Activated CD4-positive, alpha-beta T cell treated with anti-CD3 and anti-CD28 coated beads, Interleukin-2, Interleukin-6, amounts not matched to agents 100 ng/mL and 50 ng/mL, durations not matched to agents 16 hours and 8 hours (primary cell): ENCODE results near the gene NUMB.

Experiments used
- DNase-seq: peaks from one replicate; pipeline ENCODE4 v3.0.0-alpha.2; 2020

Gene NUMB

DNA sequence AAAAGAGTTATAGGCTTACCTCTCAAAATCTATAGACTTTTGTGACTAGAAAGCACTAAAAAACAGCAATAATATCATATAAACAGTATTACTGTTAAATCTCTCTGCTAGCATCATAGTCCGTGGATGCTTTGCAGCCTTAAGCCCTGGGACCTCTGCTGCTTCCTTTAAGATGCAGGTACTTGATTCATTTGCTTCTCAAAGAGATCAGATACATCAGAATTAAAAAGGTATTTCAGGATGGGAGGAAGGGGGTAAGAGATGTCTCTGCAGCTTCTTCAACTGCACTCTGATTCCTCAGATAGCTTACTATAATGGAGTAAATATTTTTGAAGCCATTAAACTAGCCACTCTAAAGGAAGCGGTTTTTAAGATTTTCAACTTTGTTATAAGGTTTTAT, 171.7 kb downstream of the NUMB start:
- DNase-seq = no peak

DNA sequence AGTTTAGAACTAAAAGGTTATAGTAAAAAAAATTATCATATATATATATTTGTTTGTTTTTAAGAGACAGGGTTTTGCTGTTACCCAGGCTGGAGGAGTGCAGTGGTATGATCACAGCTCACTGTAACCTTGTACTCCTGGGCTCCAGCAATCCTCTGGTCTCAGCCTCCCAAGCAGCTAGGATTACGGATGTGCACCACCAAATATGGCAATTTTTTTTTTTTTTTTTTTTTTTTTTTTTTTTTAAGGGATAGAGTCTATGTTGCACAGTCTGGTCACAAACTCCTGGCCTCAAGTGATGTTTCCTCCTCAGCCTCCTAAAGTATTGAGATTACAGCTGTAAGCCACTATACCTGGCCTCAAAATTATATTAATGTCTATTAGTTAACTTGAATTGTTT, 172.4 kb downstream of the NUMB start:
- no peak for DNase-seq

DNA sequence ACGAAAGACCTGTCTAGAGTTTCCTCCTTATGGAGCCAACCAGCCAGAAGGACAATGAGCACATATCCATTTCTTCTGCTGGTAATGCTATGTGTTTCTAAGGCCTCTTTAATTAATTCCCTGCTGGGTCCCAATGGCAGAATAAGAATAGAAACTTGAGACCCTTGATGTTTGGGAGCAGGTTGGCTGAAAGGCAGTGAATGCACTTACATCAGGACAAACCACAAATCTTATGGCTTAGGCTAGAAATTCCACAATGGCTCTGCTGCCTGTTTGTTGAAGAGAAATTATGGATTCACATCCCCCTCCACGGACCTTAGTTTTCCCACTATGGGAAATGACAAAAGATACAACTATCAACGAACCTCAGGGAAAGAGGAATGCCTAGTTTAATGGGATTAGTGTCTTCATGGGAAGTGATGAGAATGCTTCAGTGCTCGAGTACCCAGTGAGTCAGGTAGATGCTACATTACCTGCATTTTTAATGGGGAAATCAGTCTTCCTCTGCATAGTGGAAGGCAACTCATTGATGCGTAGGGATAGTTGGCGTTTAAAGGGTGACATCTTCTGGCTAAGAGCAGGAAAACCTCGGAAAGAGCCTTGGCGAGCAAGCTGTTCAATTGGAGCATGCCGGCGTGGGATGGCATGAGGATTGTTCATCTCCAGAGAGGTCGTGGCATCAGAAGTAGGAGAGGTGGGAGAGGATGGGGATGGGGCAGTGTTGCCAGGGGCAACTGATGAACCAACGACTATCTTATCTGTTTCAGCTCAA, 174.6 kb downstream of the NUMB start:
- no peak for DNase-seq

DNA sequence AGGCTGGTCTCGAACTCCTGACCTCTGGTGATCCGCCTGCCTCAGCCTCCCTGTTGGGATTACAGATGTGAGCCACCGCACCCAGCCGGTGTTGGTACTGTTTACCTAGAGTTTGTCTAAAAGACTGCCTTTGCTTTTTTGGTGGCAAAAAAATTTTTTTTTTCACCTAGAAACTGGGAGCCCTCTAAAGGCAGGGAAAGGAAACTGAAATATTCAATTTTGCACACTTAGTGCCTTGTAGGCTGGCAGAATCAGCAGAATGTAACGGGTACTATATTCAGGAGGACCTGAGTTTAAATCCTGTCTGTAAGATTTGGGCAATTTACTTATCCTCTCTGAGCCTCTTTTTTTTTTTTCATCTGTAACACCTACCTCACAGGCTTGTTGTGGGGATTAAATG, 177.4 kb downstream of the NUMB start:
- no peak for DNase-seq

DNA sequence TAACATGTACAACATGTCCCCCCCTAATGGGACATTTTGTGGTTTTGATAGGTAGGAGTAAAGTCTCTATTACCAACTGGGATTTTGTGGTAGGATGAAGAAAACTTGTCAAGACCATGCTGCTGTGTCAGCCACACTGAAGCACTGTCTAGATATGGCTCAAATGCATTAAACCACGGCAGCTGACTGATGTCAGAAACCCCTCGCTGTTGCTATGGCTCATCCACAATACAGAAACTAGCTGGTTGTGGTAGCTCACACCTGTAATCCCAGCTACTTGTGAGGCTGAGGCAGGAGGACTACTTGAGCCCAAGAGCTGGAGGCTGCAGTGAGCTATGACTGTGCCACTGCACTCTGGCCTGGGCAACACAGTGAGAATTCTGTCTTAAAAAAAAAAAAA, 181.0 kb downstream of the NUMB start:
- DNase-seq = no peak

DNA sequence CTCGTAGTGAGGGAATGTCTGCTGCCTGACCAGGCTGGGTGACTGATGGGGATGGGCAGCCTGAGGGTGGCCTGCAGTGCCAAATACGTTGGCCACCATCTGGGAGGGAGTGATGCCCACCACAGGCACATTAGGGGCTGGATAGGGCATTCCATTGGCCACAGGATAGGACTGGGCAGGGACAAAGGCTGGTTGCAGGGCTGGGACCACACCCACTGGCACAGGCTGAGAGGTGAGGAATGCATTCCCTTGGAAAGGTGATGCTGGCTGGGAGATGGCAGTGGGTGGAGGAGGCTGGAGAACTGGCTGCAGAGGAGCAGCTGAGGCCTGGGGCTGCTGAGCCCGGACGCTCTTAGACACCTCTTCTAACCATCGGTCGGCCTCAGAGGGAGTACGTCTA, 181.5 kb downstream of the NUMB start:
- no peak for DNase-seq

DNA sequence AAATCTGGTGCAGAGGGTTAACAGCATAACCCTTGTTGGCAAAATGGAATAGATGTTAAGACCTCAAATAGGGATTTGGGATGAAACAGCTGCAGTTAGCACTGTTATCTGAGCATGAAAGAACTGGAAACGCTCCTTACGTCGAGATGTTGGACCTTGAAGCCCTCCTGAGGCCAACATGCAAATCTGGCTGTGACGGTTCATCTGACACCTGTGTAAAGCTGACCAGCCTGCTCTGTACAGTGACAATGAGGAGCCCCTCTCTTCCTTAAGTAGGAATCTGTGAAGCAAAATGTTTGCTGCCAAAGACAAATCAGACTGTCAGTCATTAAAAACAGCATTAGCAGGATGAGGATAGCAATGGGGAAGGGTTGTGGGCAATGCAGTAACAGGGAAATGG, 184.5 kb downstream of the NUMB start:
- no peak for DNase-seq

DNA sequence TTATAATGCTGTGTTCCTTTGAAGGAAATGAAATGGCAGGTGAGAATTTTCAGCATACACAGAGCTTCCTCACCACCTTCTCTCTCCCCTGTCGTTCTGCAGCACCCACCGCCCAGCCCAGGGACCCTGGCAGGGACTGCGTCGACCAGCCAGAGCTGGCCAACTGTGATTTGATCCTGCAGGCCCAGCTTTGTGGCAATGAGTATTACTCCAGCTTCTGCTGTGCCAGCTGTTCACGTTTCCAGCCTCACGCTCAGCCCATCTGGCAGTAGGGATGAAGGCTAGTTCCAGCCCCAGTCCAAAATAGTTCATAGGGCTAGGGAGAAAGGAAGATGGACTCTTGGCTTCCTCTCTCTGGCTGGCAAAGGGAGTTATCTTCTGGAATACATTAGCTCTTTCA, 186.0 kb downstream of the NUMB start:
- DNase-seq = no peak

DNA sequence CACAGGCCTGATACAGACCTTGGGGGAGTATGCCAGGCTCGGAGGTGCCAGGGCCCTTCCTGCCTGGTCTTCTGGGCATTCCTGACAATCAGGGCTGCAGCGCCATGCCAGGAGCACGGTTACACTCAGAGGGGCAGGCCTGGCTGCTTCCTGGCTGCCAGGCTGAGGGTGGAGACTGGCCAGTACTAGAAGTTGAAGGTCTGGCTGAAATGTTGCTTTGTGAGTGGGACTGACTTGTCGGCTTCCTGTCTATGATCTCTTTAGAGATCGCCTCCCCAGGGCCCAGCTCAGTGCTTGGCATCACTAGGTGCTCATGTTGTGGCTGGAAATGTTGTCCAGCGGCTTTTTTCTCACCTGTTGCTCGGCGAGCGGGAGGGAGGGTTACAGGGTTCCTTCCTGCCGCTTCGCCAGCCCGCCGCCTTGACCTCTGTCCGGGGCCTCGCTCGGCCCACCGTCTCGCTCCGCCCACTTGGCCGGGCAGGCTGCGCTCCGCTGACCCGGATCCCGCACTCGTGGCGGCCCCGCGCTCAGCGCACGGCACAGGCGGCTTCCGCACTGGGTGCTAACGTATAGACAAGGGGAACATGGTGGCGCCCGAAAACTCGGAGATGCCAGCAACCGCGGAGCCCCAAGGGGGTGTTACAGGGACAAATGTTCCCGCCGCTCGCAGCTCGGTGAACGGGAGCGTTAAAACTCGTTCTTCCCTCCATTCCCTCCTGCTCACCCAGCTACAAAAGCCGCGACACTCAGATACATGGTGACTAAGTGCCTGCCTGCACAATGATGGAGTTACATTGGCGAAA, 188.4 kb downstream of the NUMB start:
- no peak for DNase-seq

DNA sequence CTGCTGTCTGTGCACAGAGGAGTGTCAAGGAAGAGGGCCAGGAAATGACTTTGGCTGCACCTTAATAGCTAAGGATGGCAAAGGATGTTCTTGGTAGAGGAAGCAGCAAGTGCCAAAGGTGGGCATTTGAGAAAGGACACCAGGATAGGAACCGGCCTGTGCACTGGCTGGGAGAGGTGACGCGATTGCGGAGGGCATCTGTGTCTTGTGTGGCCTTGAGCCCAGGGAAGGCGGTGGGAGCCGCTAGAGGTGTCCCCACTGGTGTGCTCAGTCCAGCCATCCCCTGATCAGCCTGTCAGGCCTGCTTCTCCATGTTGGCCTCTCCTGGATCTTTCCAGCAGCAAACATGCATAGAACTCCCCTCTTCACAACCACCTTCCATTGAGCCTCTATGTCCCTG, 190.9 kb downstream of the NUMB start:
- DNase-seq = no peak

DNA sequence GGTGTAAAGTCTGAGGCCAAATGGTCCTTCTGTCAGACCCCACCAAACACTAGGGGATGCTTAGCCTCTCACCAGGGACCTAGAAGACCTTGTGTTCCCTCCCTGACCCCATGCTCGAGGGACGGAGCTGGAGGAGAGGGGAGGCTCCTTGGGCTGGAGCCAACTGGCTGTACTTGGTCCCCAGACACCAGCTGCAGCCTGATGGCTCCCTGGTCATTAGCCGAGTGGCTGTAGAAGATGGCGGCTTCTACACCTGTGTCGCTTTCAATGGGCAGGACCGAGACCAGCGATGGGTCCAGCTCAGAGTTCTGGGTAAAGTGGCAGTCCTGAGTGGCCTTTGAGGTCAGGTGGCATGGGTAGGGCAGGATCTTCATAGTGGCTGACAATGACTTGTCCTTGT, 192.0 kb downstream of the NUMB start:
- DNase-seq = no peak

DNA sequence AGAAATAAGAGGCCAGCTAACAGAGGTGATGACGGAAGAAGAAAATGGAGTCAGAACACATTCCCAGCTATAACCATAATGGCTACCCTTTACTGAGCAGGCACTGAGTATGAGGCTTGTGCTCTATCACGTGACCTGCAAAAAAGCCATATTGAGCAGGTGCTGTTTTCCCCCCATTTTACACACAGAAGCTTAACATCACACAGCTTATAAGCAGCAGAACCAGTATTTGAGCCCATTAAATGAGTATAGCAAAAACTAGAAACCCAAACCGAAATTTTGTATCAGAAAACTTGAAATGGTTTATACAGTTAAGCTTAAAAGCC, 192.7 kb downstream of the NUMB start:
- no peak for DNase-seq

DNA sequence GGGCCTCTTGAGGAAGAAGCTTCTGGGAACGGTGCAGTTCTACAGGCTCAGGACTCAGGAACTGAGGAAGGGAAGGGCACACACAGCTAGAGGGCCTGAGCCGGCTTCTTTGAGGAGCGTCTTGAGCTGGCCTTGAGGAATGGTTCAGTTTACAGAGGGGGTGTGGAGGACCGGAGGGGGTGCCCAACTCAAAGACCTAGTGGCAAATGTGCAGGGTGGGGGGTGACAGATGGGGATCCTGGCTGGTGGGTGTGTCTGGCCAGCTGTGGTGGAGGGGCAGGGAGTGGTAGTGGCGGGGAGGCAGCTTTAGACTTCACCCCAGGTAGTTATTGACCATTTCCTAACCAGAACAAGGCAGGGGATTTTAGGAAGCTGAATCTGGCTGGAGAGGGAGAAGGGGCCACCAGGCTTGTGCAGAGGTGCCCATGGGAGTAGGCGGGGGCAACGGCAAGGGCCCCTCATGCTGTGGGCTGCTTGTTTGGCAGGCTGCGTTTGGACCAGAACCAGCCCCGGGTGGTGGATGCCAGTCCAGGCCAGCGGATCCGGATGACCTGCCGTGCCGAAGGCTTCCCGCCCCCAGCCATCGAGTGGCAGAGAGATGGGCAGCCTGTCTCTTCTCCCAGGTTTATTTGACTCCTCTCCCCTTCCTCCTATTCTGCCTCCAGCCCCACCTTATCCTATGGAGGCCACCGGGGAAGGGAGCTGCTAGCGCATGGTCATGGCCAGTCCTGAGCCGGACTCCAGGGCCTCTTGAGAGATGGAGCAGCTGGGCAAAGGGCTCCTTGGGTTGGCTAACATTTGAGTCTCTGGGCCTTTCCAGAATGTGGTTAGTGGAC, 193.2 kb downstream of the NUMB start:
- no peak for DNase-seq

DNA sequence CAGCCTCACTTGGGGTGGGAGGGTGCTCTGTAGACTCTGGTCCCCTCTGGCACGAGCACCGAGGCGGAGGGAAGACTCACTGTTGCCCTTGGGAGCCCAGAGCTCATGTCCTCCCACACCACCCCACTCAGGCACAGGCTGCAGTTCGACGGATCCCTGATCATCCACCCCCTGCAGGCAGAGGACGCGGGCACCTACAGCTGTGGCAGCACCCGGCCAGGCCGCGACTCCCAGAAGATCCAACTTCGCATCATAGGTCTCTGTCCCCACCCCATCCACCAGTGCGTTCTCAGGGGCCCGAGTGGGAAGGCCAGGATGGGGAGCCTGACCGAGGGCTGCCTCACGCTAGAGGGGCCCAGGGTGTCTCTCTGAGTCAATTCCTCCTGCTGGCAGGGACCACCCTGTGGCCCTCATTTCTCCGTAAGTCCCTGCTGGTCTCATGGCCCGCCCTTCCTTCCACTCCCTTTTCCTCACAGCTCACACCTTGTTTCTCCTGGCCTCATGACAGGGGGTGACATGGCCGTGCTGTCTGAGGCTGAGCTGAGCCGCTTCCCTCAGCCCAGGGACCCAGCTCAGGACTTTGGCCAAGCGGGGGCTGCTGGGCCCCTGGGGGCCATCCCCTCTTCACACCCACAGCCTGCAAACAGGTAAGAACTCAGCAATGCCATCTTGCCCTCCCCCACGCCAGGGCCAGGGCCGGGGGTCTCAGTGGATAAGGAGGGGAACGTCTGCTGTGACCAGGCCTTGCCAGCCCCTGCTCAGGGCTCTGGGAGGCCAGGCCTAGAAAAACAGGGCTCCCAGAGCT, 194.1 kb downstream of the NUMB start:
- no peak for DNase-seq

DNA sequence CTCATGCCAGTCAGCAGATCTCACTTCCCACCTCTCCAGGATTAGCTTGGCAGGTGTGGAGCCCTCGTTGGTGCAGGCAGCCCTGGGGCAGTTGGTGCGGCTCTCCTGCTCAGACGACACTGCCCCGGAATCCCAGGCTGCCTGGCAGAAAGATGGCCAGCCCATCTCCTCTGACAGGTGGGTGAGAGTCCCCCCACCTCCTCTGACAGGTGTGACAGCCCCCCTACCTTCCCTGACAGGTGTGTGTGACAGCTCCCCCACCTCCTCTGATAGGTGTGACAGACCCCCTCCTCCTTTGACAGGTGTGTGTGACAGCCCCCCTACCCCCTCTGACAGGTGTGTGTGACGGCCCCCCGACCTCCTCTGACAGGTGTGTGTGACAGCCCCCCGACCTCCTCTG, 194.7 kb downstream of the NUMB start:
- no peak for DNase-seq

DNA sequence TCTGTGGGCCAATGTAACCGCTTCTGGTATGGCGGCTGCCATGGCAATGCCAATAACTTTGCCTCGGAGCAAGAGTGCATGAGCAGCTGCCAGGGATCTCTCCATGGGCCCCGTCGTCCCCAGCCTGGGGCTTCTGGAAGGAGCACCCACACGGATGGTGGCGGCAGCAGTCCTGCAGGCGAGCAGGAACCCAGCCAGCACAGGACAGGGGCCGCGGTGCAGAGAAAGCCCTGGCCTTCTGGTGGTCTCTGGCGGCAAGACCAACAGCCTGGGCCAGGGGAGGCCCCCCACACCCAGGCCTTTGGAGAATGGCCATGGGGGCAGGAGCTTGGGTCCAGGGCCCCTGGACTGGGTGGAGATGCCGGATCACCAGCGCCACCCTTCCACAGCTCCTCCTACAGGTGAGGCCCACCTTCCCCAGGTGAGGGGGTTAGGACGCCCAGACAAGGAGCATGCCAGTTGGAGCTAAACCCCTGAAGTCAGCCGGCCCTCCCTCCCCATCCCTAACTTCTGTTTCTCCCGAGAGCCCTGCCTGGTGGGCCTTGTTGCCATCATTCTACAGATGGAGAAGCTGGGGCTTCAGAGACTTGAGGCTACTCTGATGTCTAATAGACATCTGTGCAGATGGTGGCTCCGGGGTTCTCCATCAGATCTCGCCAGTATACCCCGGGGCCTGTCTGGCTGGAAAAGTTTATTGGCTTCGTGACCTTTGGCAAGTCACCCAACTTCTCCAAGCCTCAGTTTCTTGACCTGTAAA, 195.7 kb downstream of the NUMB start:
- no peak for DNase-seq

DNA sequence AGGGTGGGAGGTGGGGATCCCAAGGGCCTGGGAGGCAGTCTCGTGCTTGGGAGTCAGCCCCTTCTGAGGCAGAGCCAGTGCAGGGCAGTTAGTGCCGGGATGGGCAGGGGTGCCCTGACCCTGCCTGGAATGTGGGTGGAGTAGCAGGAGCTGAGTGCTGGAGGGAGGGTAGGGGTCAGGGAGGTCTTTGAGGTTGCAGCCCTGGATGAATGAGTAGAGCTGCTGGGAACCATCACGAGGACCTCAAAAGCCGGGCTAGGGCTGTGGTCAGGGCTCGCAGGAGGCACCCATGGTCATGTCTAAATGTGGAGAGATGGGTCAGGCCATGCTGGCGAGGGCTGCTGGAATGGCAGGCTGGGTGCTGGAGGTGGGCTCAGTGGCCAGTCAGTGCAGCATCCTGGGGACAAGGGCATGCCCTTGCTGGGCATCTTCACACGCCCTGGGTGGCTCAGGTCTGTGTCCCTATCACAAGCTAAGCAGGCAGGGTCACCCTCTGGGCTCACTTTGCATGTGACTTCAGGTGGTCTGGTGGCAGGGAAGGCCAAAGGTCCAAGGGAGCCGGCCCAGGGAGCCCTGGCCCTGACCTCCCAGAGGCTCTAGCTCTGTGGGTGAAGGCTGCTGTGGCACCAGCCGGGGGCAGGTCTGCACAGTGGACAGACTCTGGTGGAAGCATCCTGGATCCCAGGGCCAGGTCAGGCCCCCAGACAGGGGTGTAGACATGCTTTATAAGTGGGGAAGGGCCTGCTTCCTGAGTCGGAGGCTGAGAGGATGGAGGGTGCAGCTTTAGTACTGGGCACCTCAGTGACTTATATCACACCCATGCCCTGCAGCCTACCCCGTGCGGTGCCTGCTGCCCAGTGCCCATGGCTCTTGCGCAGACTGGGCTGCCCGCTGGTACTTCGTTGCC, 196.6 kb downstream of the NUMB start:
- no peak for DNase-seq

DNA sequence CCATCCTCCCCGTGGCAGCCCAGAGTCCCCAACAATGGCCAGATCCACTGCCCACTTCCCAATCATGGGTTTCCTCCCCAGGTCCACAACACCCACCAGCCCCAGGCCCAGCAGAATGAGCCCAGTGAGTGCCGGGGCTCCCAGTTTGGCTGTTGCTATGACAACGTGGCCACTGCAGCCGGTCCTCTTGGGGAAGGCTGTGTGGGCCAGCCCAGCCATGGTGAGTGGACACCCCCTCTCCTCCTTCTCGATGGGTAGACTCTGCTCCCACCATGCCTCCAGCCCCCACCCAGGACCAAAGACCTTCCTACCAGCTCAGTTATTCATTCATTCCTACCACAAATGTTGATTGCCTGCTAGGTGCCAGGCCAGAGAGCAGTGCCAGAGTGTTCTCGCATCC, 197.3 kb downstream of the NUMB start:
- no peak for DNase-seq

DNA sequence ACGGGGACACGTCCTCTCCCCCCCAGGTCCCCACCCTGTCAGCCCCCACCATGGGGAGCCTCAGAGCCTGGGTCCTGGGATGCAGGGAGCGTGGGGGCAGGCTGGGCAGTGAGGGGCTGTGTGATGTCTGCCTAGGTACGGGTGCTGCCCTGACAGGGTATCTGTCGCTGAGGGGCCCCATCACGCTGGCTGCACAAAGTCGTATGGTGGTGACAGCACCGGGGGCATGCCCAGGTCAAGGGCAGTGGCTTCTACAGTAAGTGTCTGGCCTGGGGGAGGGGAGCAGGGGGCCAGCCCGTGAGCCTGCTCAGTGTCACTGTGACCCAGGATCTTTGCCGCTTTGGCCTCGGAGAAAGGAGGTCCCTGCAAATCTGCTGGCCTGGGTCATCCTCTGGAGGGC, 197.8 kb downstream of the NUMB start:
- DNase-seq = no peak

DNA sequence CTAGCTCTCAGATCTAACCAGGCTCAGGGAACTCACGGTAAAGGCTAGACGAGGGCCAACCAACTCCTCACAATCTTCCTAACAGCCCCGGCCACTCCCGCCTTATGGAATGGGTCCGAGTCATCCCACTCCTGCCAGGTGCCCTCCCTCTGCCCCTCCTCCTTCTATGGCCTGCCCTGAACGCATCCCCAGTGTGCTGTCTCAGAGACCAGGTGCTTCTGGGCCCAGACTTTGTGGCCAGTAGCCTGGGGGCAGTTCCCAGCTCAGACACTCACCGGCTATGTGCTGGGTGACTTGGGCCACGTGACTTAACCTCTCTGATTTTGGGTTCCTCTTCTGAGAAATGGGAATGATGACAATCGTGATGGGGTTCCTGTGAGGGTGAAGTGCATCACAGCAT, 198.5 kb downstream of the NUMB start:
- DNase-seq = no peak
